NCI-H1417 (cell line): Measurements from ENCODE around the gene TNPO3.

Experiments
- DNase-seq, 3 experiments: peaks; one replicate each; lab custom pipeline; 2025; lab: John Stamatoyannopoulos, UW

The TNPO3 gene

GRCh38 chr7:128906766-128907559, 147.9 kb downstream of the TNPO3 start:
- peak in 1 of 3 experiments; percentile 32 for DNase-seq

- DNase-seq = no peak
Measured at GRCh38 chr7:128906001-128906765, 148.7 kb downstream of the TNPO3 start.

GRCh38 chr7:128904381-128905197, 150.3 kb downstream of the TNPO3 start:
- DNase-seq = peak; percentile 47 to 78 (median 56)
